ENCODE data around the gene ARHGAP4.

- TF ChIP-seq POLR2AphosphoS2 (IDR thresholded peaks at IDR 0.05; ENCODE audit: low read depth, low read length) (no peak), KAT2A (conservative IDR thresholded peaks at IDR 0.05; ENCODE audit: control insufficient read depth, low read depth, low read length) (no peak), USF1 (IDR thresholded peaks at IDR 0.05; ENCODE audit: borderline replicate concordance, extremely low read length, insufficient read depth, low read depth, low read length) (no peak), NFYB (IDR thresholded peaks at IDR 0.05; ENCODE audit: insufficient read depth, low read depth, low read length) (no peak)
Measured at GRCh38 chrX:153966283-153966688, 40.2 kb upstream of the ARHGAP4 start.

Measured in GM12878 (cell line).